Mammary epithelial cell (primary cell): ENCODE data around the gene ZSWIM4.

Experiments used
- EZH2 ChIP-seq: IDR thresholded peaks from 2 replicates; pipeline ENCODE4 v1.6.1; 2012; ENCODE audit warnings: low read length, inconsistent platforms, borderline replicate concordance
- TF ChIP-seq, protein P1 (sequence below), 2 donors: IDR thresholded peaks in 1 of 2; conservative IDR thresholded peaks in 1 of 2; 2 replicates each; pipeline ENCODE4 v1.5.1; 2011 to 2012; ENCODE audit warnings: inconsistent platforms in 2 of 2, low read length in 2 of 2, mild to moderate bottlenecking in 2 of 2, control low read depth in 1 of 2, low read depth in 1 of 2; ENCODE audit not compliant: insufficient read depth in 1 of 2; ENCODE audit errors: extremely low read depth in 1 of 2

DNA sequence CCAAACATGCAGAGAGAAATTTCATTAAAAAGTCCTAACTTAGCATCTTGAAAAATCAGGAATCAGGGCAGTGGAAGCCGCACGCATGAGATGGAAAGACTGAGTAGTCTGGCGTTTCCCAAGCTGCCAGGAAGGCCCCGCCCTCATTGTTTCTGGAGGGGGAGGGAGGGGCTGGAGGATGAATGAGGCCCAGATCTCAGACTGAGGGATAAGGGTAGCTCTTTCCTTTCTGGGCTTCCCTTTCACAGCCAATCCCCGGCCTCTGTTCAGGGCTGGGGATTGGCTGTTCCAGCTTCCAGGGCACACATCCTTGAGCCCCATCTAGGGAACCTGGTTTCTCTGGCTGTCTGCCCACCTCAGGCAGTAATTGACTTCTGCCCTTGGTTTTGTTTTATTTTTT, 13.7 kb upstream of the ZSWIM4 start:
- TF ChIP-seq, protein P1, sequence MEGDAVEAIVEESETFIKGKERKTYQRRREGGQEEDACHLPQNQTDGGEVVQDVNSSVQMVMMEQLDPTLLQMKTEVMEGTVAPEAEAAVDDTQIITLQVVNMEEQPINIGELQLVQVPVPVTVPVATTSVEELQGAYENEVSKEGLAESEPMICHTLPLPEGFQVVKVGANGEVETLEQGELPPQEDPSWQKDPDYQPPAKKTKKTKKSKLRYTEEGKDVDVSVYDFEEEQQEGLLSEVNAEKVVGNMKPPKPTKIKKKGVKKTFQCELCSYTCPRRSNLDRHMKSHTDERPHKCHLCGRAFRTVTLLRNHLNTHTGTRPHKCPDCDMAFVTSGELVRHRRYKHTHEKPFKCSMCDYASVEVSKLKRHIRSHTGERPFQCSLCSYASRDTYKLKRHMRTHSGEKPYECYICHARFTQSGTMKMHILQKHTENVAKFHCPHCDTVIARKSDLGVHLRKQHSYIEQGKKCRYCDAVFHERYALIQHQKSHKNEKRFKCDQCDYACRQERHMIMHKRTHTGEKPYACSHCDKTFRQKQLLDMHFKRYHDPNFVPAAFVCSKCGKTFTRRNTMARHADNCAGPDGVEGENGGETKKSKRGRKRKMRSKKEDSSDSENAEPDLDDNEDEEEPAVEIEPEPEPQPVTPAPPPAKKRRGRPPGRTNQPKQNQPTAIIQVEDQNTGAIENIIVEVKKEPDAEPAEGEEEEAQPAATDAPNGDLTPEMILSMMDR (conservative IDR thresholded peaks at IDR 0.05 in 1 of 2, IDR thresholded peaks at IDR 0.05 in 1 of 2; ENCODE audit: extremely low read depth in 1 of 2, insufficient read depth in 1 of 2, low read depth in 1 of 2, low read length in 2 of 2): no peak
- no peak for TF ChIP-seq EZH2
